Measurements from ENCODE around the gene FAM168A.
A peak's percentile ranks its signal among the peaks of the same experiment; 100 is the strongest.

Gene FAM168A

GRCh38 chr11:73382183-73382582 lies 215.7 kb downstream of the FAM168A start:
- TF ChIP-seq CTCF (IDR thresholded peaks at IDR 0.05; ENCODE audit: low read depth, low read length, poor library complexity, severe bottlenecking) (no peak), EZH2phosphoT487 (IDR thresholded peaks at IDR 0.05; ENCODE audit: borderline replicate concordance, low read length) (no peak)
- no peaks in the 10 kb centered on the region for H3K9me3 ChIP-seq (ENCODE audit: control insufficient read depth, insufficient read depth, low read length)
- peak overlapping the region; percentile 80 for H3K4me3 ChIP-seq (ENCODE audit: low read length)
- H3F3A ChIP-seq (ENCODE audit: control insufficient read depth, insufficient read depth): peaks cover 28% of the 10 kb centered on the region
- H3K27ac ChIP-seq (ENCODE audit: low read depth, low read length): peak overlapping the region; percentile 92
- H3K4me2 ChIP-seq (ENCODE audit: low read length): peak overlapping the region; percentile 88
- peaks cover 76% of the 10 kb centered on the region for H3K36me3 ChIP-seq (ENCODE audit: control insufficient read depth, low read length)
- no peaks in the 10 kb centered on the region for H3K27me3 ChIP-seq (ENCODE audit: control insufficient read depth, low read length)
- peaks cover 100% of the 10 kb centered on the region for H3K4me1 ChIP-seq (ENCODE audit: control insufficient read depth, low read length)
- peaks cover 21% of the 10 kb centered on the region for H4K20me1 ChIP-seq (ENCODE audit: control insufficient read depth, insufficient read depth, low read depth, low read length)
- no peaks in the 10 kb centered on the region for H3K9me2 ChIP-seq (replicated peaks; ENCODE audit: control insufficient read depth, low read length)
- peaks cover 100% of the 10 kb centered on the region for H3K79me2 ChIP-seq (ENCODE audit: control insufficient read depth, low read length)

GRCh38 chr11:73381589-73381988 lies 216.3 kb downstream of the FAM168A start:
- Histone ChIP-seq H3K79me2 (ENCODE audit: control insufficient read depth, low read length) (peaks cover 100% of the 10 kb centered on the region), H3K27ac (ENCODE audit: low read depth, low read length) (peak overlapping the region; percentile 92), H3K36me3 (ENCODE audit: control insufficient read depth, low read length) (peaks cover 79% of the 10 kb centered on the region), H3K9me2 (replicated peaks; ENCODE audit: control insufficient read depth, low read length) (no peaks in the 10 kb centered on the region), H3K4me3 (ENCODE audit: low read length) (peak overlapping the region; percentile 80), H3K4me1 (ENCODE audit: control insufficient read depth, low read length) (peaks cover 94% of the 10 kb centered on the region), H4K20me1 (ENCODE audit: control insufficient read depth, insufficient read depth, low read depth, low read length) (peaks cover 21% of the 10 kb centered on the region), H3K9me3 (ENCODE audit: control insufficient read depth, insufficient read depth, low read length) (no peaks in the 10 kb centered on the region), H3K4me2 (ENCODE audit: low read length) (peak overlapping the region; percentile 88), H3K27me3 (ENCODE audit: control insufficient read depth, low read length) (no peaks in the 10 kb centered on the region), H3F3A (ENCODE audit: control insufficient read depth, insufficient read depth) (peaks cover 28% of the 10 kb centered on the region)
- TF ChIP-seq CTCF (IDR thresholded peaks at IDR 0.05; ENCODE audit: low read depth, low read length, poor library complexity, severe bottlenecking) (no peak), EZH2phosphoT487 (IDR thresholded peaks at IDR 0.05; ENCODE audit: borderline replicate concordance, low read length) (no peak)

DNA sequence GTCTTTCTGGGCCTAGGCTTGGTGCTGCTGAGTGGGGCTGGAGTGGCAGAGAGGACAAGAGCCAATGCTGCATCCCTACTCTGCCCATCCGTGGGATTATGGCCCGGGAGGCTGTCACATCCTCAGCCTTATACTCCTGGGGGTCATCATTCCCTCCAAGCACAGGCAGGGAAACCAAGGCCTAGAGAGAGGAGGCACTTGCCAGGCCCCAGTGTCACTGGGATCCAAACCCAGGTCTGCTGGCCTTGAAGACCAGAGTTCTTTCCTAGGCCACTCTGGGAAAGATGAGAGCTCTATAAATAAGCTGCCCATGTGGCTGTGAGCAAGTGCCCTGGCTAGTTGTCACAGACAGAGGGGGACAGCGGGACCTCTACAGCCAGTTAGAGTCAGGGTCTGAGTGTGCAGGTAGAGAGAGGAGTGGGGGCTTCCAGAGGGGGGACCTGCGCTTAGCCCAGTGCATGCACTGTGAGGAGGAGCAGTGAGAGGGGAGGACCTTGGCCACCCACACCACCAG lies 217.0 kb downstream of the FAM168A start:
- peaks cover 75% of the 10 kb centered on the region for H3K36me3 ChIP-seq (ENCODE audit: control insufficient read depth, low read length)
- peak overlapping the region; percentile 92 for H3K27ac ChIP-seq (ENCODE audit: low read depth, low read length)
- peak overlapping the region; percentile 80 for H3K4me3 ChIP-seq (ENCODE audit: low read length)
- peaks cover 98% of the 10 kb centered on the region for H3K79me2 ChIP-seq (ENCODE audit: control insufficient read depth, low read length)
- no peaks in the 10 kb centered on the region for H3K9me2 ChIP-seq (replicated peaks; ENCODE audit: control insufficient read depth, low read length)
- H3K27me3 ChIP-seq (ENCODE audit: control insufficient read depth, low read length): no peaks in the 10 kb centered on the region
- H3K4me1 ChIP-seq (ENCODE audit: control insufficient read depth, low read length): peaks cover 88% of the 10 kb centered on the region
- H3K4me2 ChIP-seq (ENCODE audit: low read length): peak overlapping the region; percentile 88
- H3F3A ChIP-seq (ENCODE audit: control insufficient read depth, insufficient read depth): peaks cover 28% of the 10 kb centered on the region
- peaks cover 21% of the 10 kb centered on the region for H4K20me1 ChIP-seq (ENCODE audit: control insufficient read depth, insufficient read depth, low read depth, low read length)
- H3K9me3 ChIP-seq (ENCODE audit: control insufficient read depth, insufficient read depth, low read length): no peaks in the 10 kb centered on the region
- TF ChIP-seq CTCF (IDR thresholded peaks at IDR 0.05; ENCODE audit: low read depth, low read length, poor library complexity, severe bottlenecking): no peak
- no peak for TF ChIP-seq EZH2phosphoT487 (IDR thresholded peaks at IDR 0.05; ENCODE audit: borderline replicate concordance, low read length)

All from DOHH2 (cell line).